ENCODE results near the gene GRM5. TPM values are rescaled to one million over a fixed set of nuclear protein-coding genes. Genes with fewer than 3 reads are reported as not detected.

Gene GRM5
- total RNA-seq, 1 donor from 2014 or later, result not detected

Other genes starting within 250 kb of the GRM5 start
- gene TYR, start 111.9 kb upstream of the GRM5 start, total RNA-seq, result not detected in 2 replicates